ENCODE data around the gene PANX3.

- no peak for TF ChIP-seq CTCF (conservative IDR thresholded peaks at IDR 0.05; ENCODE audit: low read depth, low read length)
- no peak for TF ChIP-seq EZH2phosphoT487 (IDR thresholded peaks at IDR 0.05; ENCODE audit: borderline replicate concordance, low read length)
These were observed 50.9 kb downstream of the PANX3 start for GRCh38 chr11:124662106-124662505.
